HG02943 (cell line): ENCODE measurements around the gene RIPPLY2.
"Not testable (repeated sequence)": the region's sequence is repeated elsewhere in the genome, so short reads cannot be mapped to it uniquely, and the experiment has no call there.

ENCODE experiments used
- ATAC-seq: cut with Tn5 transposase; IDR thresholded peaks from one replicate; pipeline ENCODE4 v1.9.1; 2021; ENCODE audit warnings: mild to moderate bottlenecking, low read depth, moderate library complexity; ENCODE audit not compliant: unreplicated experiment

Gene RIPPLY2

GRCh38 chr6:83893024-83893423, 39.9 kb downstream of the RIPPLY2 start:
- ATAC-seq = no peak

- ATAC-seq = not testable (repeated sequence)
Observed at GRCh38 chr6:83897094-83897493, 43.9 kb downstream of the RIPPLY2 start.

DNA sequence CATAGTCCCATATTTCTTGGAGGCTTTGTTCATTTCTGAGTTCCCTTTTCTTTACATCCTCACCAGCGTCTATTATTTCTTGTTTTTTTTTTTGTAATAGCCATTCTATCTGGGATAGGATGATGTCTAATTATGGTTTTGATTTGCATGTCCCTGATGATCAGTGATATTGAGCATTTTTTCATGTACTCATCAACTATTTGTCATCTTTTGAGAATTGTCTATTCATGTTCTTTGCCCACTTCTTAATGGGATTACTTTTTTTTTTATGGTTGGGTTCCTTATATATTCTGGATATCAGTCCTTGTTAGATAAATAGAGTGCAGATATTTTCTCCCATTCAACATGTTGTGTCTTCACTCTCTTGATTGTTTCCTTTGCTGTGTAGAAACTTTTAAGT, 48.5 kb downstream of the RIPPLY2 start:
- ATAC-seq = no peak

GRCh38 chr6:83904395-83904794, 51.2 kb downstream of the RIPPLY2 start:
- no peak for ATAC-seq

- no peak for ATAC-seq
Observed at GRCh38 chr6:83905648-83906047, 52.5 kb downstream of the RIPPLY2 start.
